ENCODE measurements around the gene G2E3. TPM values are rescaled to one million over a fixed set of nuclear protein-coding genes. Genes with fewer than 3 reads are reported as not detected.
"Not testable (repeated sequence)": the region's sequence is repeated elsewhere in the genome, so short reads cannot be mapped to it uniquely, and the experiment has no call there.

The G2E3 gene
- total RNA-seq, 4 donors from 2014 or later = 3.3 to 5.4 (median 4.4) TPM

GRCh38 chr14:30572237-30572636 is 13.3 kb downstream of the G2E3 start:
- TF ChIP-seq CTCF (IDR thresholded peaks at IDR 0.05 in 4 of 5, conservative IDR thresholded peaks at IDR 0.05 in 1 of 5) (no peak), POLR2A (IDR thresholded peaks at IDR 0.05) (no peak)

GRCh38 chr14:30572771-30573170 is 13.8 kb downstream of the G2E3 start:
- ATAC-seq (no peak), DNase-seq (no peak)
- Histone ChIP-seq H3K9me3 (no peaks in the 10 kb centered on the region), H3K27me3 (no peaks in the 10 kb centered on the region), H3K36me3 (no peaks in the 10 kb centered on the region), H3K4me1 (peaks cover 0 to 13% of the 10 kb centered on the region in 2 donors), H3K27ac (no peak overlapping the region), H3K4me3 (no peak overlapping the region)
- intact Hi-C loops (cut with DNase I; ENCODE audit: low total_unique reads) (no loop called here), in situ Hi-C loops (cut with MboI; ENCODE audit: low sequenced_read_pairs in 4 of 4) (no loop called here)
- TF ChIP-seq POLR2A (IDR thresholded peaks at IDR 0.05) = no peak
- no peak for TF ChIP-seq CTCF (IDR thresholded peaks at IDR 0.05 in 4 of 5, conservative IDR thresholded peaks at IDR 0.05 in 1 of 5)

More at GRCh38 chr14:30572237-30572636, 13.3 kb downstream of the G2E3 start:
- DNase-seq (no peak), ATAC-seq (no peak)
- Histone ChIP-seq H3K36me3 (no peaks in the 10 kb centered on the region), H3K27me3 (no peaks in the 10 kb centered on the region), H3K27ac (no peak overlapping the region), H3K9me3 (no peaks in the 10 kb centered on the region), H3K4me1 (peaks cover 0 to 13% of the 10 kb centered on the region in 2 donors), H3K4me3 (no peak overlapping the region)
- in situ Hi-C loops (cut with MboI; ENCODE audit: low sequenced_read_pairs in 4 of 4) (no loop called here), intact Hi-C loops (cut with DNase I; ENCODE audit: low total_unique reads) (no loop called here)

- Histone ChIP-seq H3K4me3 (no peak overlapping the region), H3K27ac (no peak overlapping the region), H3K4me1 (peaks cover 0 to 13% of the 10 kb centered on the region in 2 donors), H3K36me3 (no peaks in the 10 kb centered on the region), H3K27me3 (no peaks in the 10 kb centered on the region), H3K9me3 (no peaks in the 10 kb centered on the region)
- TF ChIP-seq POLR2A (IDR thresholded peaks at IDR 0.05) = no peak
- no peak for TF ChIP-seq CTCF (IDR thresholded peaks at IDR 0.05 in 4 of 5, conservative IDR thresholded peaks at IDR 0.05 in 1 of 5)
- DNase-seq (no peak), ATAC-seq (no peak)
- in situ Hi-C loops (cut with MboI; ENCODE audit: low sequenced_read_pairs in 4 of 4) = no loop called here
- intact Hi-C loops (cut with DNase I; ENCODE audit: low total_unique reads) = no loop called here
These were observed 14.4 kb downstream of the G2E3 start for GRCh38 chr14:30573226-30573814.

GRCh38 chr14:30573966-30574365 is 15.0 kb downstream of the G2E3 start:
- TF ChIP-seq CTCF (IDR thresholded peaks at IDR 0.05 in 4 of 5, conservative IDR thresholded peaks at IDR 0.05 in 1 of 5) = no peak
- TF ChIP-seq POLR2A (IDR thresholded peaks at IDR 0.05) = no peak
- H3K9me3 ChIP-seq = no peaks in the 10 kb centered on the region
- no peak overlapping the region for H3K27ac ChIP-seq
- intact Hi-C loops (cut with DNase I; ENCODE audit: low total_unique reads) (no loop called here), in situ Hi-C loops (cut with MboI; ENCODE audit: low sequenced_read_pairs in 4 of 4) (no loop called here)
- no peaks in the 10 kb centered on the region for H3K36me3 ChIP-seq
- DNase-seq (no peak), ATAC-seq (no peak)
- H3K4me1 ChIP-seq = peaks cover 0 to 13% of the 10 kb centered on the region in 2 donors
- H3K4me3 ChIP-seq = no peak overlapping the region
- H3K27me3 ChIP-seq = no peaks in the 10 kb centered on the region

GRCh38 chr14:30574777-30575176 is 15.8 kb downstream of the G2E3 start:
- H3K27ac ChIP-seq; H3K4me3 ChIP-seq; intact Hi-C loops (cut with DNase I; ENCODE audit: low total_unique reads); DNase-seq; in situ Hi-C loops (cut with MboI; ENCODE audit: low sequenced_read_pairs in 4 of 4); H3K27me3 ChIP-seq; H3K36me3 ChIP-seq; H3K9me3 ChIP-seq; ATAC-seq; H3K4me1 ChIP-seq: not testable (repeated sequence)

- H3K36me3 ChIP-seq; in situ Hi-C loops (cut with MboI; ENCODE audit: low sequenced_read_pairs in 4 of 4); ATAC-seq: not testable (repeated sequence)
These were observed 17.4 kb downstream of the G2E3 start for GRCh38 chr14:30576333-30576732.

More at GRCh38 chr14:30576333-30576732, 17.4 kb downstream of the G2E3 start:
- H3K27ac ChIP-seq; H3K4me1 ChIP-seq; H3K4me3 ChIP-seq; DNase-seq; intact Hi-C loops (cut with DNase I; ENCODE audit: low total_unique reads); H3K27me3 ChIP-seq; H3K9me3 ChIP-seq: not testable (repeated sequence)

Measured in gastrocnemius medialis (tissue), 4 donors.